Gastrocnemius medialis (tissue), 4 donors: ENCODE measurements around the gene SLK. TPM values are rescaled to one million over a fixed set of nuclear protein-coding genes. Genes with fewer than 3 reads are reported as not detected.

Experiments
- ATAC-seq, 2 donors: fragments of 150-250 bp; one replicate each; pipeline ENCODE4 v1.9.1; 2016
- DNase-seq, 2 donors: peaks; one replicate each; pipeline ENCODE4 v3.0.0-alpha.2; 2019
- H3K27ac ChIP-seq, 4 donors: fragments of 200-600 bp; sonication (generic); 1 replicate in 1 of 4; 2 replicates in 3 of 4; pipeline ENCODE4 v1.5.1; 2016 to 2018; ENCODE audit warnings: mild to moderate bottlenecking in 2 of 4, moderate library complexity in 1 of 4
- H3K27me3 ChIP-seq, 3 donors: fragments of 200-600 bp; sonication (generic) in 2 of 3; 1 replicate in 1 of 3; 2 replicates in 2 of 3; pipeline versions ENCODE4 v1.5.1 to v1.6.0; 2016 to 2019; ENCODE audit warnings: mild to moderate bottlenecking in 1 of 3, moderate library complexity in 1 of 3
- H3K36me3 ChIP-seq, 2 donors: fragments of 200-600 bp; sonication (generic) in 1 of 2; one replicate each; pipeline ENCODE4 v1.5.1; 2017 to 2018
- H3K4me1 ChIP-seq, 2 donors: fragments of 200-600 bp; sonication (generic) in 1 of 2; one replicate each; pipeline ENCODE4 v1.5.1; 2016 to 2017; ENCODE audit warnings: mild to moderate bottlenecking in 2 of 2
- H3K4me3 ChIP-seq, 4 donors: fragments of 200-600 bp; sonication (generic) in 3 of 4; 1 replicate in 1 of 4; 2 replicates in 3 of 4; pipeline ENCODE4 v1.5.1; 2016 to 2019; ENCODE audit warnings: mild to moderate bottlenecking in 2 of 4
- H3K9me3 ChIP-seq, 3 donors: fragments of 200-600 bp; sonication (generic) in 2 of 3; 1 replicate in 1 of 3; 2 replicates in 2 of 3; pipeline ENCODE4 v1.5.1; 2016 to 2019
- CTCF ChIP-seq, 5 experiments: fragments of 450-650 bp in 3 of 5; fragments of 200-600 bp in 2 of 5; sonication (generic) in 2 of 5; IDR thresholded peaks in 4 of 5; conservative IDR thresholded peaks in 1 of 5; 1 replicate in 4 of 5; 2 replicates in 1 of 5; pipeline ENCODE4 v1.5.1; 2016 to 2019; ENCODE audit warnings: antibody characterized with exemption in 5 of 5, mild to moderate bottlenecking in 3 of 5, moderate library complexity in 3 of 5
- POLR2A ChIP-seq, 2 donors: fragments of 450-650 bp; IDR thresholded peaks; one replicate each; pipeline ENCODE4 v1.6.1; 2017; ENCODE audit warnings: antibody characterized with exemption in 2 of 2, mild to moderate bottlenecking in 2 of 2, moderate library complexity in 2 of 2
- in situ Hi-C, 4 donors: fragments of 200-750 bp; cut with MboI; loops; one replicate each; pipeline versions ENCODE4 v1.15.0 to v1.8.0; 2017; ENCODE audit warnings: low sequenced_read_pairs in 4 of 4
- intact Hi-C: fragments of 100-400 bp; cut with DNase I; formaldehyde crosslinking; loops from one replicate; pipeline ENCODE4 v1.15.1; 2023; ENCODE audit warnings: low total_unique reads
- microRNA counts, 2 donors: library from miRNA; unstranded; fragments of <30 nt; microRNA quantifications; one replicate each; lab custom pipeline; 2016
- microRNA-seq, 2 donors: library from miRNA; unstranded; fragments of <30 nt; microRNA quantifications; one replicate each; pipeline ENCODE4, GENCODE V29; 2016; ENCODE audit warnings: borderline replicate concordance in 2 of 2
- total RNA-seq, 4 donors: library from RNA; depleted of rRNA; stranded (reverse); fragments of >200 nt; gene quantifications; one replicate each; pipeline versions ENCODE4 v1.1.0 to v1.2.3, GENCODE V29; 2016

SLK gene
- total RNA-seq, 4 donors from 2014 or later: 43.3 to 53.3 (median 49.8) TPM

GRCh38 chr10:104074505-104074904, 107.6 kb downstream of the SLK start:
- no peaks in the 10 kb centered on the region for H3K36me3 ChIP-seq
- no peaks in the 10 kb centered on the region for H3K27me3 ChIP-seq
- DNase-seq (no peak), ATAC-seq (no peak)
- no peak overlapping the region for H3K4me3 ChIP-seq
- H3K4me1 ChIP-seq: peaks cover 4 to 7% of the 10 kb centered on the region in 2 donors
- intact Hi-C loops: no loop called here
- H3K9me3 ChIP-seq: no peaks in the 10 kb centered on the region
- TF ChIP-seq POLR2A (IDR thresholded peaks at IDR 0.05): no peak
- TF ChIP-seq CTCF (IDR thresholded peaks at IDR 0.05 in 4 of 5, conservative IDR thresholded peaks at IDR 0.05 in 1 of 5): no peak
- H3K27ac ChIP-seq: no peak overlapping the region
- in situ Hi-C loops: no loop called here

- no peaks in the 10 kb centered on the region for H3K36me3 ChIP-seq
- H3K27ac ChIP-seq: peak overlapping the region in 2 of 4 donors; percentile 44 to 52
- DNase-seq (peak in 1 of 2 donors; percentile 29), ATAC-seq (peak; percentile 64 to 76)
- in situ Hi-C loops (no loop called here), intact Hi-C loops (no loop called here)
- no peak overlapping the region for H3K4me3 ChIP-seq
- no peaks in the 10 kb centered on the region for H3K27me3 ChIP-seq
- H3K9me3 ChIP-seq: no peaks in the 10 kb centered on the region
- TF ChIP-seq CTCF (IDR thresholded peaks at IDR 0.05 in 4 of 5, conservative IDR thresholded peaks at IDR 0.05 in 1 of 5) (no peak), POLR2A (IDR thresholded peaks at IDR 0.05) (no peak)
- H3K4me1 ChIP-seq: peaks cover 4 to 7% of the 10 kb centered on the region in 2 donors
These were observed 109.8 kb downstream of the SLK start for GRCh38 chr10:104076743-104077160.

- intact Hi-C loops: no loop called here
- H3K36me3 ChIP-seq: no peaks in the 10 kb centered on the region
- no peaks in the 10 kb centered on the region for H3K27me3 ChIP-seq
- in situ Hi-C loops: no loop called here
- DNase-seq: no peak
- no peak for ATAC-seq
- H3K4me1 ChIP-seq: peaks cover 4 to 7% of the 10 kb centered on the region in 2 donors
- no peaks in the 10 kb centered on the region for H3K9me3 ChIP-seq
- peak overlapping the region in 1 of 4 donors; percentile 18 for H3K27ac ChIP-seq
- no peak for TF ChIP-seq CTCF (IDR thresholded peaks at IDR 0.05 in 4 of 5, conservative IDR thresholded peaks at IDR 0.05 in 1 of 5)
- no peak for TF ChIP-seq POLR2A (IDR thresholded peaks at IDR 0.05)
- H3K4me3 ChIP-seq: no peak overlapping the region
These were observed 110.3 kb downstream of the SLK start for GRCh38 chr10:104077247-104077646.

- intact Hi-C loops (no loop called here), in situ Hi-C loops (no loop called here)
- no peaks in the 10 kb centered on the region for H3K36me3 ChIP-seq
- H3K27me3 ChIP-seq: no peaks in the 10 kb centered on the region
- H3K4me3 ChIP-seq: no peak overlapping the region
- H3K4me1 ChIP-seq: peaks cover 4 to 7% of the 10 kb centered on the region in 2 donors
- ATAC-seq: no peak
- DNase-seq: no peak
- TF ChIP-seq CTCF (IDR thresholded peaks at IDR 0.05 in 4 of 5, conservative IDR thresholded peaks at IDR 0.05 in 1 of 5) (no peak), POLR2A (IDR thresholded peaks at IDR 0.05) (no peak)
- H3K27ac ChIP-seq: no peak overlapping the region
- H3K9me3 ChIP-seq: no peaks in the 10 kb centered on the region
These were observed 110.8 kb downstream of the SLK start for GRCh38 chr10:104077663-104078151.

MicroRNAs within 50 kb of the gene (microRNA counts, 767-probe panel; counts per million panel counts)
- microRNA hsa-miR-936 (lab: Ali Mortazavi, UCI): 356 to 448 counts per million in 2 donors

Small RNA genes lying within 50 kb of the gene (microRNA-seq; reads per million reads assigned to microRNA genes)
- 0 reads per million in 2 donors for gene MIR936

Other genes starting within 250 kb of the SLK start
- 10 to 100 TPM in 2 of 4 donors, 1 to 10 TPM in 2; 6.2 to 16.8 (median 11.4) TPM for gene SH3PXD2A, start 111.6 kb upstream of the SLK start, total RNA-seq
- gene STN1, start 49.0 kb upstream of the SLK start, total RNA-seq: 10 to 100 TPM; 15.1 to 24.7 (median 20.5) TPM
- under 1 TPM in 1 of 4 donors, not detected in 3; 0.63 TPM for gene COL17A1, start 118.7 kb downstream of the SLK start, total RNA-seq
- 1 to 10 TPM; 2.4 to 7.7 (median 4.7) TPM for gene SFR1, start 155.0 kb downstream of the SLK start, total RNA-seq